ENCODE results near the gene SPEG.

DNA sequence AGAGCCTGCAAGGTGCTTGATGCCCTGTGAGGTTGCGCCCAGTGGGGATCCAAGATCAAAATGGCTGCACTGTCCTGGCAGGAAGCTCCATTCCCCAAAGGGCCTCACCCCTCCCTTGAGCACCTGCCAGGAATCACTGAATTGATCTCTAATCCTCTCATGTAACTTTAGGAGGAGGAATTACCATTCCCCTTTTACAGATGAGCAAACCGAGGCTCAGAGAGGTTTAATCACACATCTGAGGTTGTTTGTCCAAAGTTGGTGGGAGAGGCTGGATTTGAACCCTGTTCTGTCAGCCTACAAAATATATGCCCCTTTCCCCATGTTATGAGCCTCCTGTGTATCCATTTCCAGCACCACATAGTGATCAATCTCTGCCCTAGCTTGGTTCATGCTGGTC, 90.2 kb downstream of the SPEG start:
- TF ChIP-seq, protein P1, sequence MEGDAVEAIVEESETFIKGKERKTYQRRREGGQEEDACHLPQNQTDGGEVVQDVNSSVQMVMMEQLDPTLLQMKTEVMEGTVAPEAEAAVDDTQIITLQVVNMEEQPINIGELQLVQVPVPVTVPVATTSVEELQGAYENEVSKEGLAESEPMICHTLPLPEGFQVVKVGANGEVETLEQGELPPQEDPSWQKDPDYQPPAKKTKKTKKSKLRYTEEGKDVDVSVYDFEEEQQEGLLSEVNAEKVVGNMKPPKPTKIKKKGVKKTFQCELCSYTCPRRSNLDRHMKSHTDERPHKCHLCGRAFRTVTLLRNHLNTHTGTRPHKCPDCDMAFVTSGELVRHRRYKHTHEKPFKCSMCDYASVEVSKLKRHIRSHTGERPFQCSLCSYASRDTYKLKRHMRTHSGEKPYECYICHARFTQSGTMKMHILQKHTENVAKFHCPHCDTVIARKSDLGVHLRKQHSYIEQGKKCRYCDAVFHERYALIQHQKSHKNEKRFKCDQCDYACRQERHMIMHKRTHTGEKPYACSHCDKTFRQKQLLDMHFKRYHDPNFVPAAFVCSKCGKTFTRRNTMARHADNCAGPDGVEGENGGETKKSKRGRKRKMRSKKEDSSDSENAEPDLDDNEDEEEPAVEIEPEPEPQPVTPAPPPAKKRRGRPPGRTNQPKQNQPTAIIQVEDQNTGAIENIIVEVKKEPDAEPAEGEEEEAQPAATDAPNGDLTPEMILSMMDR (IDR thresholded peaks at IDR 0.05): no peak
- no peak for TF ChIP-seq POLR2A (IDR thresholded peaks at IDR 0.05)

Data from right lobe of liver (tissue), 4 donors.